Measurements from ENCODE around the gene SEPTIN11.

The SEPTIN11 gene

DNA sequence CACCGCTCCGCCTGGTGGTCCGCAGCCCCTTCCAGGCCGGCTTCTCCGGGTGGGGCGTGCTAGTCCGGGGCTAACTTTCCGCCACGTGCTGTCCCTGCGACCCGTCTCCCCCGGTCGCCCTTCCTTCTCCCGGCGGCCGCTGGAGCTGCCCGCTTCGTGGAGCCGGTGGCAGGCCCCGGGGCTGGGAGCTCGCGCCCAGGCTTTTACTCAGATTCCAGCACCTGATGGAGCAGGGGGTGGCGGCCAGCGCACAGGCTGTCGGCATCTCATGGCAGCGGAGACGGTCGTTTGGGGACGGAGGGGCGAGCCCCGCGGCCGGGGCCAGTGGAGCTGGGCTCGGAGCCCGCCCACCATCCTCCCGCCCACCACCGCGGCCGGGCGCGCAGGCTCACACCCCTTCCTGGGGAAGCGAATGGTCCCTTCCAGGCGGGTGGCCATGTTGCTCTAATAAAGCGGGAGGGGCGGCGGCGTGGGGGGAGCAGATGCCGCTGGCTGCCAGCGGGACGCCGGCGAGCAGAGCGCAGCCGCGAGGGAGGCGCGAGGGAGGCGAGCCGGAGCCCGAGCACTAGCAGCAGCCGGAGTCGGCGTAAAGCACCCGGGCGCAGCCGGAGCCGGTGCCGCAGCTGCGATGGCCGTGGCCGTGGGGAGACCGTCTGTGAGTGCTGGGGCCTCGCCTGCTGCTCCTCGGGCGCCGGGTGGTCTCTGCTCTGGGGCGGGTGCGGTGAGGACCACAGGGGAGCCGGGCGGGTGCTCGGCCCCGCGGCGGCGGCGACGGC is at the start of gene SEPTIN11:
TSS of gene SEPTIN11 (plus strand) at position 477 of the 776 bp plus-strand sequence. CDS start at position 629, 152 bp downstream.
- peak; percentile 61 for DNase-seq (ENCODE audit: low read depth in 2 of 2)

DNA sequence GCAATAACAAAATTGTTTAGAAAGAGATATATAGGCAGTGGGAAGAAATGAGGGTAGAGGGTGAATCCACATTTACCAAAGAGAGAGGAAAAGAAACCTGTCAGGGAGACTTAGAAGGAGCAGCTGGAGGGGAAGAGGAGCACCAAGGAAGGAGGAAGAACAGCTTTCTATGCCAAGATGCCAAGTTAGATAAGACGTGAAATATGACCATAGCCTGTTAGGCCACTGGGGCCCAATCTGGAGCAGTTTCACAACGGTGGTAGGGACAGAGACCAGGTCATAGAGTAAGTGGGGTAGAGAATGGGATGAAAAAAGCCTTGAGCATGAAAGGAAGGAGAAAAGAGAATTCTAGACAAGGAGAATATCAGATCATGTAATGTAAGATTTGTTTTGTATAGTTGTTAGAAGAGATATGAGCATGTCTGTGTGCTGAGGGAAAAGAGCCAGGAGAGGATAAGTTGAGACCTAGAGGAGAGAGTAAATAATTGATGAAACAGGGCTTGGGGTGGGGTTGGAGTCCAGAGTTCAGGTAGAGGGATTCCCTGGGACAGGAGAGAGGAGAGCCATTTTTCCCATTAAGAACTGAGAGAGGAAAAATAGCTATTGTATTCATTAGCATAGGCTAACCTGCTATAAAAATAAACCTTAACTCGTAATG is 47.2 kb upstream of the SEPTIN11 start:
- no peak for DNase-seq (ENCODE audit: low read depth in 2 of 2)

DNA sequence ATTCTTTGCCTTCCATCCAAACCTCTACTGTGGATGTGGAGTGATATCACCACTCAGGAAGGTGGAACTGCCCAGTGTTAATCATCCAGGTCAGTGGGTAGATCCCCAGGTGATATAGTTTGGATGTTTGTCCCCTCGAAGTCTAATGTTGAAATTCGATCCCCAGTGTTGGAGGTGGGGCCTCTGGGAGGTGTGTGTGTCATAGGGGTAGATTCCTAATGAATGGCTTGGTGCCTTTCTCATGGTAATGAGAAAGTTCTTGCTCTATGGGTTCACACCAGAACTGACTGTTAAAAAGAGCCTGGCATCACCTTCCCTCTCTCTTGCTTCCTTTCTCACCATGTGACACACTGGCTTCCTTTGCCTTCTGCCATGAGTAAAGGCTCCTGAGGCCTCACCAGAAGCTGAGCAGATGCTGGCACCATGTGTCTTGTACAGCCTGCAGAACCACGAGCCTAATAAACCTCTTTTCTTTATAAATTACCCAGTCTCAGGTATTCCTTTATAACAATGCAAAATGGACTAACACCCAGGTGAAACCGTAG is 44.8 kb upstream of the SEPTIN11 start:
- DNase-seq (ENCODE audit: low read depth in 2 of 2) = no peak

- DNase-seq (ENCODE audit: low read depth in 2 of 2) = no peak
These were observed 44.0 kb upstream of the SEPTIN11 start for GRCh38 chr4:76905521-76905920.

- no peak for DNase-seq (ENCODE audit: low read depth in 2 of 2)
These were observed 39.8 kb upstream of the SEPTIN11 start for GRCh38 chr4:76909711-76910110.

DNA sequence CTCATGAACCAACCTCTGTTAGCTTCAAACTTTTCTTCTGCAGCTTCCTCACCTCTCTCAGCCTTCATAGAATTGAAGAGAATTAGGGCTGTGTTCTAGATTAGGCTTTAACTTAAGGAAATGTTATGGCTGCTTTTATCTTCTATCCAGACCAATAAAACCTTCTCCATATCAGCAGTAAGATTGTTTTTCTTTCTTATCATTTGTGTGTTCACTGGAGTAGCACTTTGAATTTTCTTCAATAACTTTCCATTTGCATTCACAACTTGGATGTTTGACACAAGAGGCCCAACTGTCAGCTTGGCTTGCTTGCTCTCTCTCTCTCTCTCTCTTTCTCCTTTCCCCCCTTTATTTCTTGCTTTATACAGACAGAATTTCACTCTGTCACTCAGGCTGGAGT is 28.8 kb upstream of the SEPTIN11 start:
- DNase-seq (ENCODE audit: low read depth in 2 of 2) = no peak

GRCh38 chr4:76923619-76924357 is 25.8 kb upstream of the SEPTIN11 start:
- no peak for DNase-seq (ENCODE audit: low read depth in 2 of 2)

GRCh38 chr4:76926841-76927240 is 22.7 kb upstream of the SEPTIN11 start:
- DNase-seq (ENCODE audit: low read depth in 2 of 2) = no peak

GRCh38 chr4:76930685-76931084 is 18.9 kb upstream of the SEPTIN11 start:
- no peak for DNase-seq (ENCODE audit: low read depth in 2 of 2)

DNA sequence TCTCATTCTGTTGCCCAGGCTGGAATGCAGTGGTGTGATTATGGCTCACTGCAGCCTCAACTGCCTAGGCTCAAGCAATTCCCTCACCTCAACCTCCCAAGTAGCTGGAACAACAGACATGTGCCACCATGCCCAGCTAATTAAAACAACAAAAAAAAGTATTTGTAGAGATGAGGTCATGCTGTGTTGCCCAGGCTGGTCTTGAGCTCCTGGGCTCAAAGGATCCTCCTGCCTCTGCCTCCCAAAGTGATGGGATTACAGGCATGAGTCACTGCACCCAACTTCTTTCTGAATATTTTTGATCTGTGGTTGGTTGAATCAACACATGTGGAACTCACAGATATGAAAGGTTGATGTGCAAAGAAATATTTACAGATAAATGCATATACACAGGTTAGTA is 18.5 kb upstream of the SEPTIN11 start:
- DNase-seq (ENCODE audit: low read depth in 2 of 2) = no peak

DNA sequence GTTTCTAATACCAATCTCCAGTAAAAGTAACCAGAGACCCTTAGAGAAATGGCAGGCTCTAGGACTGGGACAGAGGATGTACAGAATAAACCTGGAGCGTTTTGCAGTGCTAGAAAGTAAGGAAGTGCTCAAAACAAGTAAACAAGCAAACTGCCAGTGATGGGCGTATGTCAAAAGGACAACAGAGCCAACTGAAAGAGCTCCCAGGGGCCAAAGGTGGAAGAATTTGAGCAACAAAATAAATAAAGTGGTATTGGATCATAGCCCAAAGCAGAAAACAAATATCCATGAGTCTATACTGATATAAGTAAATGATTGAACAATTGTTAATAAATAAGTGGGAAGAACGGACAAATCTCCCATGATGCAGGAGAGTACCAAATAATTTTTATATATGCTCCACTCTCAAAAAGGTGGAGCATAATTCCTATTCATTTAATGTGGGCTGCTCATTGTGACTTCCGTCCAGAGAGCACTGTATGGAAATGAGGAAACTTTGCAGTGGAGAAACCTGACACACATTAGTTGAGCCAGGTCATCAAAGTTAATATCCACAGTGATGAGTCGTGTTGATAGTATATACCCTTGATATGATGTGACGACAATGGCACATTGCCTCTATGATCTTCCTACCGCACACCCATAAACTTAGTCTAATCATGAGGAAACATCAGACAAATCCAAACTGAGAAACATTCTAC is 17.8 kb upstream of the SEPTIN11 start:
- DNase-seq (ENCODE audit: low read depth in 2 of 2) = no peak

GRCh38 chr4:76939184-76939583 is 10.4 kb upstream of the SEPTIN11 start:
- DNase-seq (ENCODE audit: low read depth in 2 of 2) = no peak

- DNase-seq (ENCODE audit: low read depth in 2 of 2) = no peak
These were observed 6.4 kb upstream of the SEPTIN11 start for GRCh38 chr4:76943129-76943620.

- no peak for DNase-seq (ENCODE audit: low read depth in 2 of 2)
These were observed 5.8 kb upstream of the SEPTIN11 start for GRCh38 chr4:76943790-76944189.

DNA sequence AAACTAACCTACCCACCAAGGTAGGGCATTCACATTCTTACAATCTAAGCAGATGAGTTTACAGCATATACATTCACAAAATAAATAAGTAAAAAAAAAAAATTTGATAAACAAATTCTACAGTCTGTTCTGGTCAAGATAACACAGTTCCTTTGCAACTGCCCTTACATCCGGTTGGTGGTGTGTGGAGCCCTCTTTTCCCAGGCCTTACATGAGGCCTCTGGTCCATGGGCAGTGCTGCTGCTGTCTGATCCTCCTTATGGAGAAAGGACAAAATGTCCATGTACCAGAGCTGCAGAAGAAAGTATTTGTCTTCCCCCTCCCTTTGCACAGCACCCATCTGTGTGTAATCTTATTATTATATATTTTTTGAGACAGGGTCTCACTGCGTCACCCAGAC is 2.2 kb upstream of the SEPTIN11 start:
- DNase-seq (ENCODE audit: low read depth in 2 of 2) = no peak

DNA sequence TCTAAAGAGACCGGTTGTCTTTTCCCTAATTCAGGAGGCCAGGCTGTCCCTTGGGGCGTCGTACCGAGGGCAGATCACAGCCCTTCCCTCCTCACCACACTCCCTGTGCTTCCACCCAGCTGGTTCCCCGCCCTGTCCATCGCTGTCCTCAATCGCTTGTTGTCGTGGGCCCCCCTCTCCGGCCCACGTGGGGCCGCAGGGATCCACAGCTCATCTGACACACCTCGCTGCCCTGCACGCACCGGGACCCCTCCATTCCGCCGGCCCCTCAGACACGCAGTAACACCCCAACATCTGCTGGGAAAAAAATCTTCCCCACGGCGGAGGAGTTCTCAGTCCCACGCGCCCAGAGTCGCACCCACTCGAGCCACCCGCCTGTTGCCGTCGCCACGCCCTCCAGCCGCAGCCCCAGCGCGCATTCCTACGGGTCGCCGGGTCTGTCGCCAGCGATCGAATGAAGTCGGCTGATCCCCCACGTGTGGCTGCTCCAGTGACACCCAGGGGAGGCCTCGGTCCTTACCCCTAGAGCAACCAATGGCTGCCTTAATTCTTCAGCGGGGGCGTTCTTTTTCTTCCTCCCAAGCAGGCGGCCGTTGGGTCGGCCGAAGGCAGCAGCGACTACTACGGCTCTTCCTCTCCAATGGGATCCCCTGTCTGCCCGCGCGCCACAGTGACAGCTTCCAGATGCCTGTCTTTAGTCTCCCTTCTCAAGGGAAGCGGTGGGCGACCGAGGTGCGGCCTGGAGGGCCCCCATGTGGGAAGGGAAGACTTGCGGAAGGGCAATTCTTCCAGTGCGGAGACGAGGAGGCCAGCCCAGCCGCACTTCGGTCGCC is 893 bp upstream of the SEPTIN11 start:
- DNase-seq (ENCODE audit: low read depth in 2 of 2) = peak in 1 of 2 donors; percentile 24

GRCh38 chr4:76950052-76950955 is 752 bp downstream of the SEPTIN11 start:
- DNase-seq (ENCODE audit: low read depth in 2 of 2) = peak in 1 of 2 donors; percentile 24

DNA sequence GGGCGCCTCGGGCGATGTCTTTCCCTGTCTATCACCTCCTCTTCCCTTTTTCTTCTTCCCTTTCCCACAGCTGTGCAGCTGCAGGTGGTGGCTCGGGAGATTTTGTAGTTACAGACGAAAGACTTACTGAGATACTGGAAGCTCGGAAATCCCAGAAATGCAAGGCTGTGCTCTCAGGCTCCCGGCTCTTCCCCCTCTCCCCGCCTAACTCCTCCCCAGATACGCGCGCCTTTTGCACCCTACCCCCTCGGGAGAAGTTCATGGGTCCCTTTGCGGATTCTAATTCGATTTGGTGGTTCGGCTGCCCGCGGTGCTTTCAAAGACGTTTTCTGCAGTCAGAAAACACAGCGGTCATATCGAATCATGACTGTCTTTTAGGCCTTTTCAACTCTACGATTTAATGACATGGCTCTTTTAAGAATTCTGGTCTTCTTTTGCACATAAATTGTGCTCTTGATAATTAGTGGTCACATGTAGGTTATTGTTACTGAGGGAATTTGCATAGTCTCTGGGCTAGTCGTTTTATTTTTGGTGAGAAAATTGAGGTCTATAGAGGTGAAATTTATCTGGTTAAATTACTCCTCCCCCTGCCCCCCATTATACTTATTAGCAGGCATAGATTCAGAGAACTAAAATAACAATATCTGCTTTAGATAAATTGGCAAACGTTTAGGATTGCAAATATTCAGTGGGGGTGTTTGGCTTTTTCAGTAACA is 1.6 kb downstream of the SEPTIN11 start:
- no peak for DNase-seq (ENCODE audit: low read depth in 2 of 2)

DNA sequence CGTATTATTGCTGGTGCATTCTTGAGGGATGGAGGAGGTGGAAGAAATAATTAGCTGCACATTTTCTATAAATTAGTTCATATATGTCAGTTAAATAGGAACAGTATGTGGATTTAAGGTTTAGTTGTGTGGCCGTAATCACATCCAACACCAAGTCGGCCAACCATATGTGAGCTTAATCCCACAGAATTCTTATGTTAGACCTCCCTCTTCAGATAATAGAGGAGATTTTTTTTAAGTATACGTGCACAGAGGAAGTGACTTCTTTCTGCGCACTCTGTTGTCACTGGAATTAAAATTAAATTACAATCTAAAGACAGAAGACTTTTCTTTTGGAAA is 2.1 kb downstream of the SEPTIN11 start:
- DNase-seq (ENCODE audit: low read depth in 2 of 2) = no peak

Data from stimulated activated CD4-positive, alpha-beta T cell treated with anti-CD3 and anti-CD28 coated beads, Interleukin-1b, Interleukin-23, amount 100 ng/mL, for 1 hour (primary cell).